Peyer's patch (tissue), 4 donors: ENCODE results near the gene LRRC8C. TPM values are rescaled to one million over a fixed set of nuclear protein-coding genes. Genes with fewer than 3 reads are reported as not detected.

Experiments
- DNase-seq, 3 donors: peaks; one replicate each; pipeline ENCODE4 v3.0.0-alpha.2; 2017 to 2019
- H3K27ac ChIP-seq, 4 donors: fragments of 200-600 bp; sonication (generic); one replicate each; pipeline ENCODE4 v1.5.1; 2016 to 2019
- H3K27me3 ChIP-seq, 2 donors: fragments of 200-600 bp; sonication (generic); one replicate each; pipeline ENCODE4 v1.5.1; 2019
- H3K36me3 ChIP-seq, 3 donors: fragments of 200-600 bp; sonication (generic); one replicate each; pipeline ENCODE4 v1.5.1; 2016 to 2019
- H3K4me1 ChIP-seq, 4 donors: fragments of 200-600 bp; sonication (generic); one replicate each; pipeline ENCODE4 v1.5.1; 2016 to 2019
- H3K4me3 ChIP-seq, 4 donors: fragments of 200-600 bp; sonication (generic); 1 replicate in 3 of 4; 2 replicates in 1 of 4; pipeline ENCODE4 v1.5.1; 2016 to 2019; ENCODE audit warnings: mild to moderate bottlenecking in 1 of 4
- H3K9me3 ChIP-seq, 4 donors: fragments of 200-600 bp; sonication (generic); one replicate each; pipeline ENCODE4 v1.5.1; 2016 to 2019; ENCODE audit warnings: mild to moderate bottlenecking in 1 of 4
- CTCF ChIP-seq, 6 experiments: fragments of 450-650 bp in 4 of 6; fragments of 200-600 bp in 2 of 6; sonication (generic) in 1 of 6; IDR thresholded peaks; one replicate each; pipeline ENCODE4 v1.5.1; 2017 to 2019; ENCODE audit warnings: antibody characterized with exemption in 6 of 6, mild to moderate bottlenecking in 3 of 6, moderate library complexity in 1 of 6
- POLR2A ChIP-seq, 2 donors: fragments of 450-650 bp; IDR thresholded peaks; one replicate each; pipeline ENCODE4 v1.5.1; 2017; ENCODE audit warnings: antibody characterized with exemption in 2 of 2, mild to moderate bottlenecking in 2 of 2, moderate library complexity in 2 of 2
- total RNA-seq, 4 donors: library from RNA; depleted of rRNA; stranded (reverse); fragments of >200 nt; gene quantifications; one replicate each; pipeline ENCODE4 v1.1.0, GENCODE V29; 2016

The LRRC8C gene
- total RNA-seq, 4 donors from 2014 or later: 2.5 to 9.9 (median 4.0) TPM

GRCh38 chr1:89637496-89637895 lies 4.6 kb downstream of the LRRC8C start:
- H3K27me3 ChIP-seq: no peaks in the 10 kb centered on the region
- H3K27ac ChIP-seq: no peak overlapping the region
- no peaks in the 10 kb centered on the region for H3K9me3 ChIP-seq
- peaks cover 0 to 6% (median 0%) of the 10 kb centered on the region in 4 donors for H3K4me1 ChIP-seq
- TF ChIP-seq POLR2A (IDR thresholded peaks at IDR 0.05) (no peak), CTCF (IDR thresholded peaks at IDR 0.05) (no peak)
- H3K4me3 ChIP-seq: no peak overlapping the region
- no peak for DNase-seq
- no peaks in the 10 kb centered on the region for H3K36me3 ChIP-seq

GRCh38 chr1:89640440-89640839 lies 7.5 kb downstream of the LRRC8C start:
- Histone ChIP-seq H3K4me1 (no peaks in the 10 kb centered on the region), H3K9me3 (no peaks in the 10 kb centered on the region), H3K27ac (no peak overlapping the region), H3K27me3 (no peaks in the 10 kb centered on the region), H3K4me3 (no peak overlapping the region), H3K36me3 (no peaks in the 10 kb centered on the region)
- DNase-seq: no peak
- TF ChIP-seq POLR2A (IDR thresholded peaks at IDR 0.05) (no peak), CTCF (IDR thresholded peaks at IDR 0.05) (no peak)

GRCh38 chr1:89641781-89642180 lies 8.9 kb downstream of the LRRC8C start:
- Histone ChIP-seq H3K4me1 (no peaks in the 10 kb centered on the region), H3K36me3 (no peaks in the 10 kb centered on the region), H3K9me3 (no peaks in the 10 kb centered on the region), H3K4me3 (no peak overlapping the region), H3K27me3 (no peaks in the 10 kb centered on the region), H3K27ac (no peak overlapping the region)
- DNase-seq: no peak
- TF ChIP-seq CTCF (IDR thresholded peaks at IDR 0.05) (no peak), POLR2A (IDR thresholded peaks at IDR 0.05) (no peak)

- no peak for TF ChIP-seq POLR2A (IDR thresholded peaks at IDR 0.05)
- no peak for TF ChIP-seq CTCF (IDR thresholded peaks at IDR 0.05)
- Histone ChIP-seq H3K27me3 (no peaks in the 10 kb centered on the region), H3K36me3 (no peaks in the 10 kb centered on the region), H3K9me3 (no peaks in the 10 kb centered on the region), H3K4me3 (no peak overlapping the region), H3K27ac (no peak overlapping the region), H3K4me1 (no peaks in the 10 kb centered on the region)
- no peak for DNase-seq
Observed at GRCh38 chr1:89643577-89643976, 10.7 kb downstream of the LRRC8C start.

GRCh38 chr1:89644119-89644814 lies 11.3 kb downstream of the LRRC8C start:
- TF ChIP-seq CTCF (IDR thresholded peaks at IDR 0.05) (no peak), POLR2A (IDR thresholded peaks at IDR 0.05) (no peak)
- no peaks in the 10 kb centered on the region for H3K4me1 ChIP-seq
- H3K27ac ChIP-seq: no peak overlapping the region
- H3K36me3 ChIP-seq: no peaks in the 10 kb centered on the region
- H3K9me3 ChIP-seq: no peaks in the 10 kb centered on the region
- H3K27me3 ChIP-seq: no peaks in the 10 kb centered on the region
- H3K4me3 ChIP-seq: no peak overlapping the region
- no peak for DNase-seq
